Breast epithelium (tissue), 4 donors: Measurements from ENCODE around the gene ANGPTL2. TPM values are rescaled to one million over a fixed set of nuclear protein-coding genes. Genes with fewer than 3 reads are reported as not detected.

ENCODE experiments used
- DNase-seq, 2 donors: peaks; one replicate each; pipeline ENCODE4 v3.0.0-alpha.2; 2019; ENCODE audit warnings: low spot score in 2 of 2
- H3K27ac ChIP-seq, 2 donors: fragments of 200-600 bp; sonication (generic) in 1 of 2; one replicate each; pipeline ENCODE4 v1.5.1; 2016 to 2019; ENCODE audit warnings: mild to moderate bottlenecking in 1 of 2
- H3K27me3 ChIP-seq, 2 donors: fragments of 200-600 bp; sonication (generic) in 1 of 2; one replicate each; pipeline versions ENCODE4 v1.5.1 to v1.6.0; 2017 to 2019; ENCODE audit warnings: control low read depth in 1 of 2, mild to moderate bottlenecking in 1 of 2
- H3K36me3 ChIP-seq: fragments of 200-600 bp; one replicate; pipeline ENCODE4 v1.5.1; 2019
- H3K4me1 ChIP-seq, 2 donors: fragments of 200-600 bp; sonication (generic); one replicate each; pipeline ENCODE4 v1.5.1; 2016 to 2019; ENCODE audit warnings: control low read depth in 1 of 2
- H3K4me3 ChIP-seq, 3 donors: fragments of 200-600 bp; sonication (generic); 1 replicate in 2 of 3; 2 replicates in 1 of 3; pipeline ENCODE4 v1.5.1; 2016 to 2019; ENCODE audit warnings: mild to moderate bottlenecking in 3 of 3, moderate library complexity in 2 of 3
- H3K9me3 ChIP-seq, 2 donors: fragments of 200-600 bp; sonication (generic) in 1 of 2; one replicate each; pipeline ENCODE4 v1.5.1; 2016 to 2019; ENCODE audit warnings: control low read depth in 1 of 2
- CTCF ChIP-seq, 3 donors: fragments of 450-650 bp; IDR thresholded peaks; one replicate each; pipeline ENCODE4 v1.5.1; 2016 to 2017; ENCODE audit warnings: antibody characterized with exemption in 3 of 3, mild to moderate bottlenecking in 3 of 3, moderate library complexity in 3 of 3
- POLR2A ChIP-seq: fragments of 450-650 bp; IDR thresholded peaks from one replicate; pipeline ENCODE4 v1.6.1; 2016; ENCODE audit warnings: antibody characterized with exemption, mild to moderate bottlenecking, moderate library complexity
- POLR2AphosphoS5 ChIP-seq, 3 donors: sonication (generic); formaldehyde crosslinking; IDR thresholded peaks; one replicate each; pipeline ENCODE4 v1.6.1; 2017; ENCODE audit warnings: antibody characterized with exemption in 3 of 3
- intact Hi-C: fragments of 100-400 bp; cut with DNase I; formaldehyde crosslinking; loops from one replicate; pipeline ENCODE4 v1.15.1; 2023; ENCODE audit warnings: low total_unique reads
- total RNA-seq, 3 donors: library from RNA; depleted of rRNA; stranded (reverse); fragments of >200 nt; gene quantifications; one replicate each; pipeline ENCODE4 v1.1.0, GENCODE V29; 2016

Gene ANGPTL2
- total RNA-seq, 3 donors from 2014 or later, result 30.9 to 61.8 (median 51.8) TPM

GRCh38 chr9:127083138-127083980 lies 39.1 kb downstream of the ANGPTL2 start:
- H3K36me3 ChIP-seq, result no peaks in the 10 kb centered on the region
- TF ChIP-seq POLR2A (no peak), POLR2AphosphoS5 (IDR thresholded peaks at IDR 0.05) (no peak), CTCF (IDR thresholded peaks at IDR 0.05) (no peak)
- no peak overlapping the region for H3K27ac ChIP-seq
- intact Hi-C loops, result no loop called here
- no peaks in the 10 kb centered on the region for H3K27me3 ChIP-seq
- no peaks in the 10 kb centered on the region for H3K9me3 ChIP-seq
- no peak overlapping the region for H3K4me3 ChIP-seq
- H3K4me1 ChIP-seq, result no peaks in the 10 kb centered on the region
- no peak for DNase-seq

GRCh38 chr9:127081250-127082185 lies 40.9 kb downstream of the ANGPTL2 start:
- no peaks in the 10 kb centered on the region for H3K9me3 ChIP-seq
- no peaks in the 10 kb centered on the region for H3K36me3 ChIP-seq
- intact Hi-C loops, result no loop called here
- DNase-seq, result no peak
- no peaks in the 10 kb centered on the region for H3K27me3 ChIP-seq
- peaks cover 0 to 8% of the 10 kb centered on the region in 2 donors for H3K4me1 ChIP-seq
- H3K27ac ChIP-seq, result no peak overlapping the region
- TF ChIP-seq POLR2A, result no peak
- TF ChIP-seq POLR2AphosphoS5 (IDR thresholded peaks at IDR 0.05), result no peak
- TF ChIP-seq CTCF (IDR thresholded peaks at IDR 0.05), result no peak
- no peak overlapping the region for H3K4me3 ChIP-seq

- H3K9me3 ChIP-seq, result no peaks in the 10 kb centered on the region
- no peak overlapping the region for H3K4me3 ChIP-seq
- H3K36me3 ChIP-seq, result no peaks in the 10 kb centered on the region
- DNase-seq, result no peak
- H3K27ac ChIP-seq, result no peak overlapping the region
- intact Hi-C loops, result no loop called here
- H3K27me3 ChIP-seq, result no peaks in the 10 kb centered on the region
- TF ChIP-seq POLR2AphosphoS5 (IDR thresholded peaks at IDR 0.05) (no peak), CTCF (IDR thresholded peaks at IDR 0.05) (no peak), POLR2A (no peak)
- H3K4me1 ChIP-seq, result peaks cover 4 to 8% of the 10 kb centered on the region in 2 donors
Measured at GRCh38 chr9:127079446-127080140, 42.8 kb downstream of the ANGPTL2 start.

- Histone ChIP-seq H3K27me3 (no peaks in the 10 kb centered on the region), H3K36me3 (no peaks in the 10 kb centered on the region), H3K27ac (no peak overlapping the region), H3K9me3 (no peaks in the 10 kb centered on the region), H3K4me1 (peaks cover 8% of the 10 kb centered on the region in 2 donors), H3K4me3 (no peak overlapping the region)
- intact Hi-C loops, result no loop called here
- TF ChIP-seq CTCF (IDR thresholded peaks at IDR 0.05) (no peak), POLR2AphosphoS5 (IDR thresholded peaks at IDR 0.05) (no peak), POLR2A (no peak)
- DNase-seq, result no peak
Measured at GRCh38 chr9:127078988-127079387, 43.4 kb downstream of the ANGPTL2 start.
